ENCODE results near the gene C9orf85.

DNA sequence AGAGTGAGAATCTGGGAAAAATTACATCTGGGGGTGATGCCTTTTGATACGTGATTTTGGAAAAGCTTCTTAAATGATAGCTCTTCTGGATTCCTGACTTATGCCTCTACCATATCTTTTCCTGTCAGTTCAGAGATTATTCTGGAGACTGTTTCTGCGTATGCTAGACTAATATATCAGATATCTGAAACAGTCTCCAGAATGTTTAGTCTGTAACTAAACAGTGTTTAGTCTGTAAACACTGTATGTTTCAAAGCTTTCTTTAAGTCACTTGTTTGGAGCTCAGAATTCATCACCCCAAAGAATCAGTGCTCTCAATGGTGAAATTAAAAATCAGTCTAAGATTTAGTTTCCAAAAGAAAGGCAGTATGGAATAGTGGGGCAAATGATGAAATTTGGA is 19.7 kb downstream of the C9orf85 start:
- TF ChIP-seq, protein P1, sequence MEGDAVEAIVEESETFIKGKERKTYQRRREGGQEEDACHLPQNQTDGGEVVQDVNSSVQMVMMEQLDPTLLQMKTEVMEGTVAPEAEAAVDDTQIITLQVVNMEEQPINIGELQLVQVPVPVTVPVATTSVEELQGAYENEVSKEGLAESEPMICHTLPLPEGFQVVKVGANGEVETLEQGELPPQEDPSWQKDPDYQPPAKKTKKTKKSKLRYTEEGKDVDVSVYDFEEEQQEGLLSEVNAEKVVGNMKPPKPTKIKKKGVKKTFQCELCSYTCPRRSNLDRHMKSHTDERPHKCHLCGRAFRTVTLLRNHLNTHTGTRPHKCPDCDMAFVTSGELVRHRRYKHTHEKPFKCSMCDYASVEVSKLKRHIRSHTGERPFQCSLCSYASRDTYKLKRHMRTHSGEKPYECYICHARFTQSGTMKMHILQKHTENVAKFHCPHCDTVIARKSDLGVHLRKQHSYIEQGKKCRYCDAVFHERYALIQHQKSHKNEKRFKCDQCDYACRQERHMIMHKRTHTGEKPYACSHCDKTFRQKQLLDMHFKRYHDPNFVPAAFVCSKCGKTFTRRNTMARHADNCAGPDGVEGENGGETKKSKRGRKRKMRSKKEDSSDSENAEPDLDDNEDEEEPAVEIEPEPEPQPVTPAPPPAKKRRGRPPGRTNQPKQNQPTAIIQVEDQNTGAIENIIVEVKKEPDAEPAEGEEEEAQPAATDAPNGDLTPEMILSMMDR (conservative IDR thresholded peaks at IDR 0.05; ENCODE audit: low read depth, low read length), result no peak
- no peak for TF ChIP-seq POLR2A (IDR thresholded peaks at IDR 0.05; ENCODE audit: low read depth, low read length)
- no peak for TF ChIP-seq MXI1 (IDR thresholded peaks at IDR 0.05; ENCODE audit: borderline replicate concordance, low read depth, low read length)
- TF ChIP-seq SMC3 (IDR thresholded peaks at IDR 0.05; ENCODE audit: low read depth, low read length), result no peak
- no peak for TF ChIP-seq RFX5 (IDR thresholded peaks at IDR 0.05; ENCODE audit: low read depth, low read length)
- TF ChIP-seq CEBPB (IDR thresholded peaks at IDR 0.05; ENCODE audit: low read depth, low read length), result no peak
- TF ChIP-seq RAD21 (IDR thresholded peaks at IDR 0.05; ENCODE audit: low read length), result no peak
- TF ChIP-seq MAFK (IDR thresholded peaks at IDR 0.05; ENCODE audit: low read depth, low read length), result no peak
